HG03095 (cell line): ENCODE results near the gene UBA3.

Source experiments
- ATAC-seq: cut with Tn5 transposase; IDR thresholded peaks from one replicate; pipeline ENCODE4 v1.9.1; 2021; ENCODE audit warnings: moderate library complexity; ENCODE audit not compliant: unreplicated experiment

Gene UBA3

GRCh38 chr3:69013253-69014021 lies 66.7 kb downstream of the UBA3 start, which contains the start of gene EOGT:
EOGT (minus strand) TSS chr3:69013684; CDS start chr3:69009846, 3,838 bp downstream.
- ATAC-seq, result peak; percentile 75

GRCh38 chr3:69012800-69013252 lies 67.3 kb downstream of the UBA3 start:
- ATAC-seq, result no peak

DNA sequence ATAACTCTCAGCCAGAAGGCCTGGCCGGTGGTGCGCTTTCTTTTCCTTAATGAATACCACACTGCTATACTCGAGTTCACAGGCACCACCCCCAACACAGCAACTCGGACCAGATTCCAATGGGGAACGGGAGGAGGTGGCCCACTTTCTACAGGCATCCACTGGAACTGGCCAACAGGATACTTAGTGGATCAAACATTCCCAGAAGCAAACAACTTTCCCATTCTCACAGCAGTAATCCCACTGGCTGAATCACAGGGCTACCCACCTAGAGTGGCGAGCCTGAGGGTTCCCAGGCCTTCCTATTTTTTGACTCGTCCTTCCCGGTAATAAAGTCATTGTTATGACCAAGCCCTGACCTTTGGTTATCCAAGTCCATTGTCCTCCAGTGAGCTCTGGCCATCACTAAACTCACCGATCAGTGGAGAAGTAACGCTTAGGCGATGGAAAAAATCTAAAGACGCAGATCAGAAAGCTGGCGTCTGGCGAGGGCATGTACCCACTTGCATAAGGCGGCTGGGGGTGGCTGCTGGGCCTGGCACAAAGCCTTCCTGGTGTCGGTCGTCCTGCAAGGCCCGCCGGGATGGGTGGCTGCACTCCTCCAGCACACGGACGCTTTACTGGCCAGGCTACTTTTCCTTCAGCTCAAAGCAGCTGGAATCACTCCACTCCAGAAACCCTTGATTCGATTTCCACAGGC lies 67.9 kb downstream of the UBA3 start:
- ATAC-seq, result no peak

DNA sequence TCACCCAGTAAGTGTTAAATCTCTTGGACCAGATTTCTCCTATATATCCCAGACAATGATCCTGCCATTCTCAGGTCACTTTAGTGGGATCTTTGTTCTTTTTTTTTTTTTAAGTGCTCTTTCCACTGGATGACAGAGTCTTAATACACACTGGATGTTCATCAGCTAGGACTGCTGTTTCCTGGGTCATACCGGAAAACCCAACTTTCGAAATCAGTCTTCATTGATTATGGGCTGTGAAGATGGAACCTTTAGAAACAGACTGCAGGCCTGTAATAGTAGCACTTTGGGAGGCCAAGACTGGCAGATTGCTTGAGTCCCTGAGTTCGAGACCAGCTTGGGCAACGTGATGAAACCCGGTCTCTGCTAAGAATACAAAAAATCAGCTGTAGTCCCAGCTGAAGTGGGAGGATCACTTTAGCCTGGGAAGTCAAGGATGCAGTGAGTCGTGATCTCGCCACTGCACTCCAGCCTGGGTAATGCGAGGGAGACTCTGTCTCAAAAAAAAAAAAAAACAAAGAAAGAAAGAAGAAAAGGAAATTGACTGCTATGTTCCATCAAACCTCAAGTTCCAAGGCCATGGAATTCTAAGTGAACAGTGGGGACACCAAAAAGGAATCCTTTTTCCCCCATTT lies 69.0 kb downstream of the UBA3 start:
- no peak for ATAC-seq

GRCh38 chr3:69009559-69010410 lies 70.4 kb downstream of the UBA3 start:
- ATAC-seq, result no peak

GRCh38 chr3:69008980-69009379 lies 71.2 kb downstream of the UBA3 start:
- no peak for ATAC-seq

GRCh38 chr3:69005791-69006482 lies 74.2 kb downstream of the UBA3 start:
- no peak for ATAC-seq

DNA sequence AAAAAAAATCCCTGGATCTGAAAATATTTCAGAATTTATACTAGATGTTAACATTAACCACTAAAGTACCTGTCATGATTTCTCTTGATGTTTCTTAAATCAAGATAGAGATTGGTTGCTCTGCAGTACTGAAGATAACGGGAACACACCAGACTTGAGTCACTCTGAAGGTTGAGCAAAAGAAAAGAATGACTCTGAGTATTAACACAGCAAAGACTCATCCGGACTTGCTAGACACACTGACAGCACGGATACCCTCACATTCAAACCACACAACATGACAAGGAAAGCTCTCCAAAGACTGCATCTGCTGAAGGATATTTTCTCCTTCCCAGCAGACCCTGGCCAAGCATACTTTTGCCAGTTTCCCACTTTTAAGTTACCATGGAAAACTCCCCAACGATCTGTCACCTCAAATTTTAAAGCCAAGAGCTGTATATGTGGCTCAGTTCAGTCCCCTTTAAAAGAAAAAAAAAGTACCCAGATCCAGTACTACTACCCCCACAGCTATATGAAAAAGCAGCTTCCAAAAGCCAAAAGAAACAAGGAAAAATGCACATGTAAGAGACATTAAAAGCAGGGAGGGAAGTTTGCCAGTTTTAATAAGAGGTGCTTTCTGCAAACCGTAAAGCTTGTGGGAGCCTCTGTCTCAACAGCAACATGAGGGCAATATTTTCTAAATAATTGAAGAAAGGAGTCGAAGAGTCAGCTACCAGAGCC lies 74.9 kb downstream of the UBA3 start:
- no peak for ATAC-seq
